ENCODE measurements around the gene DKK3. TPM values are rescaled to one million over a fixed set of nuclear protein-coding genes. Genes with fewer than 3 reads are reported as not detected.

Gene DKK3
- total RNA-seq, 3 donors from 2014 or later (not counting 1 experiment from before 2014, with no cell fraction given): 0.16 to 0.70 TPM; not detected in 1

DNA sequence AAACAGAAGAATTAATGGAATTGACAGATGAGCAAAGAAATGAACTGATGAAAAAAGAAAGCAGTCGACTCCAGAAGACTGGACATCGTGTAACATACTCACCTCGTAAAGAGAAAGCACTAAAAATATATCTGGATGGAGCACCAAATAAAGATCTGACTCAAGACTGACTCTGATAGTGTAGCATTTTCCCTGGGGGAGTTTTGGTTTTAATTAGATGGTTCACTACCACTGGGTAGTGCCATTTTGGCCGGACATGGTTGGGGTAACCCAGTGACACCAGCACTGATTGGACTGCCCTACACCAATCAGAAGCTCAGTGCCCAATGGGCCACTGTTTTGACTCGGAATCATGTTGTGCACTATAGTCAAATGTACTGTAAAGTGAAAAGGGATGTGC, 52.4 kb downstream of the DKK3 start:
- Histone ChIP-seq H3K4me1 (ENCODE audit: control insufficient read depth, insufficient read depth, low read length) (peaks cover 11% of the 10 kb centered on the region), H3K4me3 (ENCODE audit: low read length) (no peak overlapping the region), H3K27me3 (ENCODE audit: control insufficient read depth, insufficient read depth, low read length) (no peaks in the 10 kb centered on the region), H3K27ac (ENCODE audit: low read length) (no peak overlapping the region), H3K9me3 (ENCODE audit: control insufficient read depth, insufficient read depth, low read length) (no peaks in the 10 kb centered on the region), H3K36me3 (ENCODE audit: control insufficient read depth, insufficient read depth, low read length) (peaks cover 66% of the 10 kb centered on the region)
- TF ChIP-seq, protein P1, sequence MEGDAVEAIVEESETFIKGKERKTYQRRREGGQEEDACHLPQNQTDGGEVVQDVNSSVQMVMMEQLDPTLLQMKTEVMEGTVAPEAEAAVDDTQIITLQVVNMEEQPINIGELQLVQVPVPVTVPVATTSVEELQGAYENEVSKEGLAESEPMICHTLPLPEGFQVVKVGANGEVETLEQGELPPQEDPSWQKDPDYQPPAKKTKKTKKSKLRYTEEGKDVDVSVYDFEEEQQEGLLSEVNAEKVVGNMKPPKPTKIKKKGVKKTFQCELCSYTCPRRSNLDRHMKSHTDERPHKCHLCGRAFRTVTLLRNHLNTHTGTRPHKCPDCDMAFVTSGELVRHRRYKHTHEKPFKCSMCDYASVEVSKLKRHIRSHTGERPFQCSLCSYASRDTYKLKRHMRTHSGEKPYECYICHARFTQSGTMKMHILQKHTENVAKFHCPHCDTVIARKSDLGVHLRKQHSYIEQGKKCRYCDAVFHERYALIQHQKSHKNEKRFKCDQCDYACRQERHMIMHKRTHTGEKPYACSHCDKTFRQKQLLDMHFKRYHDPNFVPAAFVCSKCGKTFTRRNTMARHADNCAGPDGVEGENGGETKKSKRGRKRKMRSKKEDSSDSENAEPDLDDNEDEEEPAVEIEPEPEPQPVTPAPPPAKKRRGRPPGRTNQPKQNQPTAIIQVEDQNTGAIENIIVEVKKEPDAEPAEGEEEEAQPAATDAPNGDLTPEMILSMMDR (IDR thresholded peaks at IDR 0.05): no peak
- peaks cover 14 to 16% of the 10 kb centered on the region in 2 donors for H3K4me1 Mint-ChIP-seq
- peaks cover 43% of the 10 kb centered on the region for H3K36me3 Mint-ChIP-seq
- no peaks in the 10 kb centered on the region for H3K27me3 Mint-ChIP-seq (ENCODE audit: low read depth in 2 of 2)
- no peak overlapping the region for H3K4me3 Mint-ChIP-seq
- intact Hi-C loops (cut with micrococcal nuclease): no loop called here
- 97% methylated on average over 4 of the region's 5 CpGs for WGBS (ENCODE audit: insufficient coverage)
- ATAC-seq (no peak), DNase-seq (no peak)
- no peaks in the 10 kb centered on the region for H3K9me3 Mint-ChIP-seq
- H3K27ac Mint-ChIP-seq: peak overlapping the region in 1 of 2 donors; percentile 57

DNA sequence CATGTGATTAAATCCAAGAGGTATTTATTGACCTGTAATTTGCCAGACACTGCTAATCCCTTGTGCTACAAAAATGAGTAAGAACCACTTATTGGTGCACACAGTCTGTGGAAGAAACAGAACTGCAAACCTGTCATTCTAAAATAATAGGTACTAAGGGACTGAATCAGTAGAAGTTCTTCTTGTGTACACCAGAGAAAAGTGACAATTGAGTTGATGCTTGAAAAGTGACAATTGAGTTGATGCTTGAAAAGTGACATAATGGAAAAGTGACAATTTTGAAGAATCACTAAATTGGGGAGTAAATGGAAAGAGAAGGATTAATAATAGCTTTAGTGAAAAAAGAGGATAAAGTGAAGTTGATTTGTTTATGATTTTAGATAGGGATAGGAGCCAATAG, 56.4 kb downstream of the DKK3 start:
- DNase-seq (no peak), ATAC-seq (no peak)
- TF ChIP-seq, protein P1 (IDR thresholded peaks at IDR 0.05): no peak
- no peaks in the 10 kb centered on the region for H3K27me3 Mint-ChIP-seq (ENCODE audit: low read depth in 2 of 2)
- Histone ChIP-seq H3K27me3 (ENCODE audit: control insufficient read depth, insufficient read depth, low read length) (no peaks in the 10 kb centered on the region), H3K27ac (ENCODE audit: low read length) (no peak overlapping the region), H3K4me1 (ENCODE audit: control insufficient read depth, insufficient read depth, low read length) (no peaks in the 10 kb centered on the region), H3K4me3 (ENCODE audit: low read length) (no peak overlapping the region), H3K9me3 (ENCODE audit: control insufficient read depth, insufficient read depth, low read length) (no peaks in the 10 kb centered on the region), H3K36me3 (ENCODE audit: control insufficient read depth, insufficient read depth, low read length) (peaks cover 94% of the 10 kb centered on the region)
- peak overlapping the region; percentile 7 to 22 for H3K27ac Mint-ChIP-seq
- no peak overlapping the region for H3K4me3 Mint-ChIP-seq
- intact Hi-C loops (cut with micrococcal nuclease): no loop called here
- H3K4me1 Mint-ChIP-seq: peaks cover 0 to under 1% of the 10 kb centered on the region in 2 donors
- peaks cover 64% of the 10 kb centered on the region for H3K36me3 Mint-ChIP-seq
- H3K9me3 Mint-ChIP-seq: no peaks in the 10 kb centered on the region

DNA sequence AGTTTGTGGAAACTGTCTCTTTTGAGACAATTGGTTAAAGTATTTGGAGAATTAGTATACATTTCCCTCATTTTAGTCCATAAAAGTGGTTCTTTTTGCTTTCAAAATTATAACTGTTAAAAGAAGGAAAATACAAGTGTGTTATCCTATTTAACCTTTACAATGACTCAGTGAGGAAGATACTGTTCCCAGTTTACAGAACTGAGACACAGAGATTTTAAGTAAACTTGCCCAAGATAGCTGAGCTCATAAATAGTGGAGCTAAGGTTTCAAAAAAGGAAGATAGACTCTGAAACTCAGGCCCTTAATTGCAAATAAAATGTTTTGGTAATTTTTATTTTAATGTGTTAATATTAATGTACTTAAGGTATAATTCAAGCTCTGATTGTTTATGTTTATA, 58.9 kb downstream of the DKK3 start:
- no peaks in the 10 kb centered on the region for H3K27me3 Mint-ChIP-seq (ENCODE audit: low read depth in 2 of 2)
- H3K36me3 ChIP-seq (ENCODE audit: control insufficient read depth, insufficient read depth, low read length): peaks cover 92% of the 10 kb centered on the region
- no peaks in the 10 kb centered on the region for H3K9me3 Mint-ChIP-seq
- H3K4me1 ChIP-seq (ENCODE audit: control insufficient read depth, insufficient read depth, low read length): no peaks in the 10 kb centered on the region
- ATAC-seq (no peak), DNase-seq (no peak)
- no peak overlapping the region for H3K4me3 Mint-ChIP-seq
- no peaks in the 10 kb centered on the region for H3K27me3 ChIP-seq (ENCODE audit: control insufficient read depth, insufficient read depth, low read length)
- intact Hi-C loops (cut with micrococcal nuclease): no loop called here
- TF ChIP-seq, protein P1 (IDR thresholded peaks at IDR 0.05): no peak
- H3K36me3 Mint-ChIP-seq: peaks cover 48% of the 10 kb centered on the region
- no peak overlapping the region for H3K4me3 ChIP-seq (ENCODE audit: low read length)
- no peak overlapping the region for H3K27ac ChIP-seq (ENCODE audit: low read length)
- peaks cover 5% of the 10 kb centered on the region in 2 donors for H3K4me1 Mint-ChIP-seq
- no peaks in the 10 kb centered on the region for H3K9me3 ChIP-seq (ENCODE audit: control insufficient read depth, insufficient read depth, low read length)
- no peak overlapping the region for H3K27ac Mint-ChIP-seq

DNA sequence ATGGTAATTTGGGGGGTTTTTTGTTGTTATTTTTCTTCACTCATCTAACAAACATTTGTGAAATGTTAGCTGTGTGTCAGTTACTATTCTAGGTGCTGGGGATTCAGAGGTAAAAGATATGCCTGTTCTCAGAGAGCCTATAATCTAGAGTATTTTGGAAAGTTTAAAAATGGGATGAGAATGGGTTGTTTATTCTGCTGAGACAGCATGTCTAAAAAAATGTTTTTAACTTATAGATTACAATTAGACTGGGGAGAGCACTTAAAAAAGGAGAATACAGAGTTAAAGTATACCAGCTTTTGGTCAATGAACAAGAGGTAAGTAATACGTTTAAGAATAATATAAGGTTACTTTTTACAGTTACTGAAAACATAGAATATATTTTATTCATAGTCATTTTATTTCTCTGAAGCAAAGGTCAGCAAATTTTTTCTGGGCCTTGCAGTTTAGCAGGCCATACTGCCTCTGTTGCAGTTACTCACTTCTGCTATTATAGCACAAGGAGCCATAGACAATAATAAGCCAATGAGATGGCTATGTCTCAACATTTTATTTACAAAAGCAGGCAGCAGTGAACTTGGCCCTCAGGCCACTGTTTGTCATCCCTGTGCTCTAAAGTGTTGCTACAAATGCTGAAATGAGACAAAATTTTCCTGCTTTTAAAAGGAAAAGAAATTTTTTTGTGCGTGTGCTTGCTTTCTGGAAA, 60.0 kb downstream of the DKK3 start:
- Histone ChIP-seq H3K9me3 (ENCODE audit: control insufficient read depth, insufficient read depth, low read length) (no peaks in the 10 kb centered on the region), H3K36me3 (ENCODE audit: control insufficient read depth, insufficient read depth, low read length) (peaks cover 95% of the 10 kb centered on the region), H3K27ac (ENCODE audit: low read length) (no peak overlapping the region), H3K4me1 (ENCODE audit: control insufficient read depth, insufficient read depth, low read length) (no peaks in the 10 kb centered on the region), H3K4me3 (ENCODE audit: low read length) (no peak overlapping the region), H3K27me3 (ENCODE audit: control insufficient read depth, insufficient read depth, low read length) (no peaks in the 10 kb centered on the region)
- no peaks in the 10 kb centered on the region for H3K27me3 Mint-ChIP-seq (ENCODE audit: low read depth in 2 of 2)
- TF ChIP-seq, protein P1 (IDR thresholded peaks at IDR 0.05): no peak
- no peak overlapping the region for H3K4me3 Mint-ChIP-seq
- 100% methylated on average over 1 of the region's 2 CpGs for WGBS (ENCODE audit: insufficient coverage)
- H3K4me1 Mint-ChIP-seq: peaks cover 5% of the 10 kb centered on the region in 2 donors
- DNase-seq (no peak), ATAC-seq (no peak)
- H3K9me3 Mint-ChIP-seq: no peaks in the 10 kb centered on the region
- peak overlapping the region in 1 of 2 donors; percentile 23 for H3K27ac Mint-ChIP-seq
- H3K36me3 Mint-ChIP-seq: peaks cover 45% of the 10 kb centered on the region
- intact Hi-C loops (cut with micrococcal nuclease): no loop called here
